Fibroblast of skin of right biceps (primary cell): ENCODE data around the gene CDIPT.
"Not testable (repeated sequence)": the region's sequence is repeated elsewhere in the genome, so short reads cannot be mapped to it uniquely, and the experiment has no call there.

ENCODE experiments used
- DNase-seq: peaks from one replicate; pipeline ENCODE4 v3.0.0-alpha.2; 2013

Gene CDIPT

GRCh38 chr16:29894352-29894751 is 31.3 kb upstream of the CDIPT start:
- no peak for DNase-seq

DNA sequence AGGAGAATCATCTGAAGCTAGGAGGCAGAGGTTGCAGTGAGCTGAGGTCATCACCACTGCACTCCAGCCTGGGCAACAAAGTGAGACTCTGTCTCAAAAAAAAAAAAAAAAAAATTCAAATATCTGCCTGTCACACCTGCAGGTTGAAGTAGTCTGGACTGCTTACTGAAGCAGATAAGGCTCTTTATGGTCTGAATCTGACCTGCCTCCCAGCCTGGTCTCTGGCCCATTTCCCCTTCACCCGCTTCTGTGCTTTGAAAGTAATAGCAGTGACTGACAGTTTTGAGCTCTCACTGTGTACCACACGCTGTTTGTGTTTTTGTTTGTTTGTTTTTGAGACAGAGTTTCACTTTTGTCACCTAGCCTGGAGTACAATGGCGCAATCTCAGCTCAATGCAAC is 30.5 kb upstream of the CDIPT start:
- no peak for DNase-seq

DNA sequence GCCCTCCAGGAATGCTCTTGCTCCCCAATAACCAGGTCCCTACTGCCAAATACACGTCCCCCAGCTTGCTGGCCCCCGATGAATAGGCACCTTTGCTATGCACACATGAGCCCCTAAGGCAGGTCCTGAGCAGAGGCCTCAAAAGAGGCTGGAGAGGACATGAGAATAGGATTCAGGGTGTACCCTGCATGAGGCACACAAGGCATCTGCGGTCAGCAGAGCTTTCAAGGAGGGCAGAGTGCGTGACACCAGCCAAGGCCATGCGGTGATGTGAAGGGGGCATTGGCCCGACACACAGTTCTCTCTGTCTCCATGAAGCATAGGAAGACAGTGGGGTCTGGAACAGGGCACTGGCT is 29.4 kb upstream of the CDIPT start:
- no peak for DNase-seq

GRCh38 chr16:29891525-29892457 is 28.8 kb upstream of the CDIPT start:
- DNase-seq = no peak

- DNase-seq = not testable (repeated sequence)
Observed at GRCh38 chr16:29889372-29889771, 26.3 kb upstream of the CDIPT start.

GRCh38 chr16:29883987-29884386 is 21.0 kb upstream of the CDIPT start:
- DNase-seq = no peak

GRCh38 chr16:29881050-29881449 is 18.0 kb upstream of the CDIPT start:
- no peak for DNase-seq

GRCh38 chr16:29878172-29878571 is 15.1 kb upstream of the CDIPT start:
- DNase-seq = no peak

GRCh38 chr16:29877266-29877961 is 14.4 kb upstream of the CDIPT start:
- DNase-seq = peak; percentile 53

DNA sequence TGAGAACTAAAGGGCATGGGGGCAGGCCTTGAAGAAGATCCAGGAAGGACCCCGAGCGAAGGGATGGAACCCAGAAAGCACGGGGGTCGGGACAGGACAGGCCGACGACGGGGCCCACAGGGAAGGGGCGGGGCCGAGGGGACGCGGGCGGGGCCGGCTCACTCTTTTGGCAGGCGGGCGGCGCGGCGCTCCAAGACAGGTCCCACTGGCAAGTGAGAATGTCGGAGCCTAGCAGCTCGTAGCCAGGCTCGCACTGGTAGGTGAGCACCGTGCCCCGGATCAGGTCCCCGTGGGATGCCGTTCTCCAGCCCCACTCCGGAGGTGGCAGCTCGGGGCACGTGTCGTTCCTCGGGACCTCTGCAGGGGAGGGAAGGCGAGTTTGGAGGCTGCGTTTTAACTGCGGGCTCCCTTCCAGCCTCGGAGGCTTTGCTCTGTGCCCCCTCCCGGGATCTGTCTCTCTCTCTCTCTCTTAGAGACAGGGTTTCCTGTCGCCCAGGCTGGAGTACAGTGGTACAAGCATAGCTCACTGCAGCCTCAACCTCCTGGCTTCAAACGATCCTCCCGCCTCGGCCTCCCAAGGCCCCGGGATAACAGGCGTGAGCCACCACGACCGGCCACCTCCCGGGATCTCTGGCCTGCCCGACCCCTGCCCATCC is 13.7 kb upstream of the CDIPT start:
- no peak for DNase-seq

- DNase-seq = no peak
Observed at GRCh38 chr16:29876217-29876593, 13.2 kb upstream of the CDIPT start.

DNA sequence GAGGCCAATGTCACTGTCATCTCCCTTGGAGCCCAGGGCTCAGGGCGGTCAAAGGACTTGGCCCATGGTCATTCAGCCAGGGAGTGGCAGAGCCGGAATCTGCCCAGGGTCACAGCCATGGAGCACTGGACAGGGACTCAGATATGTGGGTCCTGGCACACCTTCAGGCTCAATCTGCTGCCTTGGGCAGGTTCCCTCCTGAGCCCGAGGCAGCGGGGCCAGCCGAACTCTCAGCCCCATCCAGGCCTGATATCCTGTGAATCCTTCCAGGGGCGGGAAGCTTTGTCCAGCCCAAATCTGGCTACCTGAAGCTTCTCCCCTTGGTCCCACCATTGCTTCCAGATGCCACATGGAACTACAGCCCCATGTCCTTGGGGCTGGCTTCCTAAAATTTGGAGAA is 12.2 kb upstream of the CDIPT start:
- no peak for DNase-seq

DNA sequence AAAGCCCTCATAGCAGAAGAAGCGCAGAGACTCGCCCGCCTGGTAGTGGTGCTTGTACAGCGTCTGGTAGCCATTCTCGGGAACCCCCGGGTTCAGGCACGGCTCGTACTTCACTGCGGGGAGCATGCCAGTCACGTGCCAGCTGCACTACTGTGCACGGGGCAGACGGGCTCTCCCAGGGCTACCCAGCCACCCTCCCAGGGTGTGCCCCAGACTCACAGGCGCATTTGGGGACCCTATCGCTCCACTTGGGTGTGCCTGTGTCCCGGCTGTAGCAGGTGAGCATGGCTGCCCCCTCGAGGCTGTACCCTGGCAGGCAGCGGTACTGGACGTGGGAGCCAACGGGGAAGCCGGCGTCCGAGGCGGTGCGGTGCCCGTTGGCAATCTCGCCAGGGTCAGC is 10.3 kb upstream of the CDIPT start:
- no peak for DNase-seq

DNA sequence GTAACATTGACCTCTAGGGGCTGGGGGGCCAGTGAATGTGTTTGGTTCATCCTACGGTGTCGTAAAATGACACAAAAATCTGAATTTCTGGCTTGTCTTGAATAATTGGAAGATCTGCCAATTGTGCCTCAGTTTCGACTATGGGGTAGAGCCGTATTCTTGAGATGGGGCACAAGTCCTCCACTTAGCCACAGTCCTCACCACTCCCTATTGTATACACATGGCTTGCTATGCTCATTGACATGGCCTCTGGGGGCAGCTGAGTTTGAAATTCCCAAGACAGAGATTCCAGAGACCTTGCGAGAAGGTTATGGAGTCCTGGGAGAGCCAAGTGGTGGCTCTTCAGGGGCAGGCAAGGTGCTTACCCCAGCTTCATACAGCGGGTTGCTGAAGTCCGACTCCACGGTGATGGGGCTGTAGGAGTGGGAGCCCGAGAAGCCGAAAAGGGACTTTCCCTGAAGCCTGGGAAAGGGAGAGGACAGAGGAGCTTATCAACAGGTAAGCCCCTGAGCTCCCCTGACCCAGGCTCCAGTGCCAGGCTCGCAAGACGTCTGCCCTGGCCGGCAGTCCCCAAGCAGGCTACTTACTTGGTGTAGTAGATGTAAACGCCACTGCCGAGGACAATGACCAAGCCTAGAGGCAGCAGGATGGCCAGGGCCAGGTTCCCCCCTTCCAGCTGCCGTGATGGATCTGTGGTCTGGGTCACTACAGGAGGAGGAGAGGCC is 9.0 kb upstream of the CDIPT start:
- no peak for DNase-seq

GRCh38 chr16:29869067-29869466 is 6.0 kb upstream of the CDIPT start:
- not testable (repeated sequence) for DNase-seq

GRCh38 chr16:29868396-29869009 is 5.5 kb upstream of the CDIPT start:
- DNase-seq = no peak

- no peak for DNase-seq
Observed at GRCh38 chr16:29864205-29864604, 1.2 kb upstream of the CDIPT start.

GRCh38 chr16:29863669-29863984 is 601 bp upstream of the CDIPT start:
- no peak for DNase-seq

- DNase-seq = peak; percentile 13
Observed at GRCh38 chr16:29862383-29862883, 593 bp downstream of the CDIPT start.

DNA sequence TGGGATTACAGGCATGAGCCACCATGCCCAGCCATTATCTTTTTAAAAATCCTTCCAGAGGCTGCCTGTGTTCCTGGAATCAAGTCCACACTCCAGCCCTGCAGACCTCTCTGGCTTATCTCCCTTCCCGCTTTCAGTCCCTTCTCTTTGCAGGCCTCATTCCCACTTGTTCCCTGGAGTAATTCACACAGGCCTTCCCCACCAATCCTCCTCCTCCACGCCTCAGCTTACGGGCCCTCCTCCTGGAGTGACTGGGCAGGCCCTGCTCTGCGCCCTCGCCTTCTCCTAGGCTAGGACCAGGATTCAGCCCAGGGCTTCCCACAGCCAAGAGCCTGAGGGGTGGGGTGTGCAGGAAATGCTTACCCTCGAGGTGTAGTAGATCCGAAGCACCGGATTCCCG is 2.8 kb downstream of the CDIPT start:
- DNase-seq = no peak

- DNase-seq = no peak
Observed at GRCh38 chr16:29858974-29859373, 4.1 kb downstream of the CDIPT start.

GRCh38 chr16:29858149-29858849 is 4.7 kb downstream of the CDIPT start:
- no peak for DNase-seq
